Muscle of leg (tissue), 11 donors: ENCODE measurements around the gene ANKRD18B. TPM values are rescaled to one million over a fixed set of nuclear protein-coding genes. Genes with fewer than 3 reads are reported as not detected.
A peak's percentile ranks its signal among the peaks of the same experiment; 100 is the strongest.
"Not testable (repeated sequence)": the region's sequence is repeated elsewhere in the genome, so short reads cannot be mapped to it uniquely, and the experiment has no call there.

Experiments used
- DNase-seq: peaks from one replicate; pipeline ENCODE4 v3.0.0; 2013
- H3K27ac ChIP-seq: one replicate; pipeline ENCODE4 v1.5.1; 2013; ENCODE audit warnings: mild to moderate bottlenecking, low read length, control low read depth
- H3K27me3 ChIP-seq: one replicate; pipeline ENCODE4 v1.6.1; 2013; ENCODE audit warnings: low read length; ENCODE audit not compliant: control insufficient read depth, insufficient read depth
- H3K36me3 ChIP-seq: one replicate; pipeline ENCODE4 v1.6.1; 2013; ENCODE audit warnings: low read length; ENCODE audit not compliant: control insufficient read depth, insufficient read depth
- H3K4me1 ChIP-seq: one replicate; pipeline ENCODE4 v1.6.1; 2013; ENCODE audit warnings: low read length; ENCODE audit not compliant: control insufficient read depth, insufficient read depth
- H3K4me3 ChIP-seq: one replicate; pipeline ENCODE4 v1.5.1; 2013; ENCODE audit warnings: low read length, control low read depth
- H3K9me3 ChIP-seq: replicated peaks from 2 replicates; pipeline ENCODE4 v1.6.1; 2013; ENCODE audit warnings: low read depth, low read length; ENCODE audit not compliant: control insufficient read depth
- WGBS: methylation state at CpG from one replicate; pipeline ENCODE4 v1.1.5; 2013; ENCODE audit warnings: missing lambda C conversion rate; ENCODE audit not compliant: insufficient coverage; 5-methylcytosine and 5-hydroxymethylcytosine counted together
- polyA plus RNA-seq, 8 donors: library from polyadenylated mRNA; unstranded; fragments of 120-200 nt; gene quantifications; one replicate each; pipeline versions ENCODE4 v1.2.1 to v1.2.3, GENCODE V29; 2013; ENCODE audit warnings: inconsistent platforms in 1 of 8, low replicate concordance in 1 of 8; ENCODE audit not compliant: insufficient read length in 8 of 8, insufficient read depth in 1 of 8
- total RNA-seq: library from RNA; stranded (reverse); fragments of 120-200 nt; gene quantifications from one replicate; pipeline ENCODE4 v1.2.4, GENCODE V29; 2013

Gene ANKRD18B
- total and polyA plus RNA-seq, 9 donors: 0.12 to 2.7 (median 0.31) TPM; not detected in 1

DNA sequence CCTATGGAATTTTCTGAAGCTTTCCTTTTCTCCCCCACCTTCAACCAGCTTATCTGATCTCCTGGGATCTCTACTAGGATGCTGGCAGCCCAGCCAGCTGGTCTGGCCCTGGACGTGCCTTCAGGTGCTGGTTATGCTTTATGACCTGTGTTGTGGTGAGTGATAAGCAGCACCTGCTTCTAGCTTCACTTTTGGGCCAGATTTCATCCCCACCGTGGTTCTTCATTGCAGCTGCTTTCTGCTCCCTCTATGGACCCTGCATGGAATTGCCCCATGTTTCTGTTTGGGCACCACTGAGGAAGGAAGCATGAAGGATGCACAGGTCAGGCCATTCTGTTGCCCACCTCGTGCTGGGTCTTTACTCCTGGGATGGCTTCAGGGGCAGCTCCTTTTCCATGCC, 80.2 kb downstream of the ANKRD18B start:
- H3K9me3 ChIP-seq, H3K27ac ChIP-seq, H3K27me3 ChIP-seq, DNase-seq, H3K4me3 ChIP-seq, H3K36me3 ChIP-seq, H3K4me1 ChIP-seq: not testable (repeated sequence)
- WGBS: 0% methylated on average over 1 of the region's 3 CpGs

DNA sequence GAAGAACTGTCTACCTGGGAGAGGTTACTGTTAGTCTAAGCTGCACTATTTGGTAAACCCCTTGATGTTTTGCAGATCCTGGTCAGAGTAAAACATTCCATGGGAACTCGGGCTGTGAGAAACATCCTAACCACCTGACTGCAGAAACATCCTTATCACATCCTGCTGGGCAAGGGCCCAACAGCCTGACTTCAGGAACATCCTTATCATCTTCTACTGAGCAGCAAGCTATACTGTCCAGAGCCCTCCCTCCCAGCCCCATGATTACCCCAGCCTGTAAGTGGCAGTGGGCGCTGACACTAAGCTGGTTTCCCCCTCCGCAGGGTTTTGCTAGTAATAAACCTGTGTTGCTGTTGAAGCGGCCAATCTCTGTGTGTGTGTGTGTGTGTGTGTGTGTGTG, 80.9 kb downstream of the ANKRD18B start:
- H3K9me3 ChIP-seq, H3K27ac ChIP-seq, H3K27me3 ChIP-seq, H3K4me1 ChIP-seq, DNase-seq, H3K36me3 ChIP-seq, H3K4me3 ChIP-seq: not testable (repeated sequence)
- no CpG with 5 or more reads among the region's 4 CpGs for WGBS

DNA sequence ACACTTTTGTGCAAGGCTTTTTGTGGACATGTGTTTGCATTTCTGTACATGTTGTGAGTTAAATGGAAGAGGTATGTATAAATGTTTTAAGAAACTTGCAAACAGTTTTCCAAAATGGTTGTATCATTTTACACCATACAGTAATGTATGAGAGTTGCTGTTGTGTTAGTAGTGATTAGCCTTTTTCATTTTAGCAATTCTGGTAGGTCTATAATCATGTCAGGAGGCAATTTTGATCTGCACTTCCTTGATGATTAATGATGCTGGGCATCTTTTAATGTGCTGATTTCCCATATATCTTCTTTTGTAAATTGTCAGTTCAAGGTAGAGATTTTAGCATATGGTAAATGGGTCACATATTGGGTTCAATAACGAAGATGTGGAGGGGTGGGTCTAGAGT, 87.3 kb downstream of the ANKRD18B start:
- Histone ChIP-seq H3K9me3 (no peaks in the 10 kb centered on the region), H3K27ac (no peak overlapping the region), H3K27me3 (no peaks in the 10 kb centered on the region), H3K4me1 (no peaks in the 10 kb centered on the region), H3K4me3 (no peak overlapping the region), H3K36me3 (no peaks in the 10 kb centered on the region)
- no peak for DNase-seq
- WGBS: 83% methylated on average over 1 of the region's 1 CpG

DNA sequence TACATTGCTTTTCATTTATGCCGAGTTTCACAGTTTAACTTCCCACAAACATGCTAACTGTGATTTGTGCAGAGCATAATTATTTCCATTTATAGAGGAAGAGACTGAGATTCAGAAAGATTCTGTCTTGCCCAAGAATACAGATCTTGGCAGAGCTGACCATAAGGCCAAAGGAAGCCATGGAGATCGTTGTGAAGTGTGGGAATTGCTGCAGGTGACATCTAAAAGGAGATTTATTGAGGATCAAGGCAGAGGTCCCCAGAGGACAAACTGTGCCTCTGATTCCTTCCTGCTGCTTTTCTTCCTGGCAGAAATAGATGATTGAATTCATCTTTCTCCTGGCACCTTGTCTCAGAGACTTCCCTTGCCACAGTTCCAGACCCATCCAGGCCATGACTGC, 88.4 kb downstream of the ANKRD18B start:
- not testable (repeated sequence) for H3K27ac ChIP-seq, H3K4me3 ChIP-seq, DNase-seq, H3K27me3 ChIP-seq, H3K9me3 ChIP-seq, H3K36me3 ChIP-seq, H3K4me1 ChIP-seq
- 20% methylated on average over 1 of the region's 2 CpGs for WGBS

DNA sequence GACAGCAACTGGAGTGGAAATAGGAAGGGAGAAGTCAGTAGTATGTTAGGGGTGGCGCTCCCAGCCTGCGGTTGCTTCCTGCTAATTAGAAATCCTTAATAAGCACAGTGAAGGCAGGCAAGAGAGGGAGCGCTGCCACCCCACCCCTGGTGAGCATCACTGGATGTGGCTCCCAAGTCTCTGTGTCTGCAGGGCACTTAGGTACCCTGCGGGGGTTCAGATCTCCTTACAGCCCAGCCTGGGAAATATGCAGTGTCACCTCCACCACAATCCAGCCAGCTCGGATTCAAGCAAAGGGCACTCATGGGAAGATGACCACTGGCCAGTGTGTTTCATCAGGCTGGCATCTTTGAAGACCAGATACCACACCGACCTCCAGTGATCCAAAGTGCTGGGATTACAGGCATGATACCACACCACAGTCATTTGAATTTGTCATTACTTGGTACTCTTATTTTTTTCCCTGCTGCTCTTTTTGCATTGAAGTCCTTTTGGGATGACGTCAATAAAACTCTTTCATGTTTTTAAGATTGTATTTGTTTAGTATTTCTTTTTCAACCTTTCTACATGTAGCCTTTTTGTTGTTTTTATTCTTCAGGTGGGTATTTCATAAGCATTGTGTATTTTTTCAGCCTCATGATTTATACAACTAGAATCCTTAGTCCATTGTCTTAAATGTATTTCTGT, 90.1 kb downstream of the ANKRD18B start:
- Histone ChIP-seq H3K27me3 (no peaks in the 10 kb centered on the region), H3K9me3 (no peaks in the 10 kb centered on the region), H3K4me1 (no peaks in the 10 kb centered on the region), H3K4me3 (no peak overlapping the region), H3K27ac (no peak overlapping the region), H3K36me3 (no peaks in the 10 kb centered on the region)
- WGBS: 92% methylated on average over 5 of the region's 7 CpGs
- no peak for DNase-seq

DNA sequence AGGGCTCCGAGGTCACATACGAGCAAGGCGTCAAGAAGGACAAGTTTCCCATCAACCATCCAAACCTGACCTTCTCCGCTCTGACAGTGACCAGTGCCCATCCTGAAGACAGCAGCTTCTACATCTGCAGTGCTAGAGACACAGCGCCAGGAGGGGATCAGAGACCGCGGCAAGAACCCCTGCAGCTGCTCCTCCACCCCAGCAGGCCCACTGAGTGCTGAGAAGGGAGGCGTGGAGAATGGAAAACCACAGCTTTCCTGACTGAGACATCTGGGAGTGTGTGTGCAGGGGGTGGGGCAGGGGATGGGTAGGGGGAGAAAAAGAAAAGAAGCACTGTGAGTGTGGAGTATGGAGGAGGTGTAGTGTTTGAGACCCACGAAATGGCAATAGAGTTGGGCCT, 94.3 kb downstream of the ANKRD18B start:
- not testable (repeated sequence) for DNase-seq, H3K36me3 ChIP-seq, H3K27ac ChIP-seq, H3K4me3 ChIP-seq, H3K9me3 ChIP-seq, H3K4me1 ChIP-seq, H3K27me3 ChIP-seq
- WGBS: 83% methylated on average over 8 of the region's 9 CpGs

DNA sequence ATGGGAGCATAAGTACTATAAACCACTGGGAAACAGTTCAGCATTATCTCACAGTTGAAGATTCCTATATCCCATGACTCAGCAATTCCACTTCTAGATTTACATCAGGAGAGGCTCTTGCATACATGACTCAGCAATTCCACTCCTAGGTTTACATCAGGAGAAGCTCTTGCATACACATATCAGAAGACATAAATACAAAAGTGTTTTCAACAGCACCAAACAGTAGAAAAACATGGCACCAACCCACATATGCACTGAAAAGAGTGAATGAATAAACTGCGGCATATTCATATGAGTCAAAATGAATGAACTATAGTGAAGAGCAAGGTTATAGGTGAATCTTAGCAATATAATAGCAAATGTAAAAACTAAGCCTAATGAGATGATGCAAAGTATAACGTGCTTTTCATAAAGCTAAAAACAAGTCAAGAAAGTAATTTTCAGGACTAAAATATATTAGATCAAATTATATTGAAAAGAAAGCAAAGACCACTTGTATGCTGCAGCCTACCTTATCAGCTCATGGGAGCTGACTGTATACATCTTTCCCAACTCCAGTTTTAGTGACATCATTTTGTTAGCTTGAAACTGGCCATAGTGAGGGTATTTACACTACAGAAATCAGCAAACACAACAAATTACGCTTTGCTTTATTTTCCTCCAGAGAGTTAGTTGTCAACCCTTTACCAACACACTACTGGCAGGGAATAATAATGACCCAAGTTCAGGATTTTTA, 95.8 kb downstream of the ANKRD18B start:
- H3K4me1 ChIP-seq: peaks cover 9% of the 10 kb centered on the region
- H3K4me3 ChIP-seq: no peak overlapping the region
- no peaks in the 10 kb centered on the region for H3K9me3 ChIP-seq
- no peaks in the 10 kb centered on the region for H3K36me3 ChIP-seq
- WGBS: no CpG with 5 or more reads among the region's 3 CpGs
- H3K27ac ChIP-seq: no peak overlapping the region
- H3K27me3 ChIP-seq: peaks cover 2% of the 10 kb centered on the region
- DNase-seq: peak; percentile 70

DNA sequence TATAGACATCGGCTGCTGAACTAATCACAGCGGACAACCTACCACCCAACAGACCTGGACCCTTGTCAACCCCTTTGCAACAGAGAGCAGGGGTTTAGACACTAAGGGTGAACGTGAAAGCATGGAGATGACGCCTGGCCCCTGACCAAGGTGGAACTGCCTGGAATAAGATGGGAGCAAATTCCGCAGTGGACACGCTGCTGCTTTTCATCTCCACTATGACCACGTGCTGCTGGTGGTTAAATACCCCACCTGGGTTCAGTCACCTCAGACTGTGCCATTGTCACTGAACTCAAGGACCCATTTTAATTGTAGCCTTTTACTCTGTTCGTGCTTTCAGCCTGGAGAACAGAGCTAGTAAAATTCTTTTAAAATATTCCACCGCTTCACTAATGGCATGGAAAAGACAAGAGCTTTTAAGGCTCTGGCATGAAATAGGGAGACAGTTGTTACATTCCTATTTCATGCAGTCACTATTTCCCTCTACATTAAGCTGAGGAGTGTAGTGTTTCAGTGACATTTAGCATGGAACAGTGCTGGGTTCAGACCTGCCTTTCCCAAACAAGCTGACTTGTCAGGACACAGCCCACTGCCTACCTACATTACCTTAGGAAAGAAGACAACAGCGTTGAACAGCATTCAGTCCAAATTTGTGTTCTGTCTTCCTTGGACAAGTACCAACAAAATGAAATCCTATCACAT, 96.8 kb downstream of the ANKRD18B start:
- H3K4me1 ChIP-seq: peaks cover 9% of the 10 kb centered on the region
- no peaks in the 10 kb centered on the region for H3K9me3 ChIP-seq
- no peaks in the 10 kb centered on the region for H3K36me3 ChIP-seq
- no peak overlapping the region for H3K4me3 ChIP-seq
- DNase-seq: peak; percentile 84
- WGBS: 50% methylated on average over 5 of the region's 10 CpGs
- peaks cover 2% of the 10 kb centered on the region for H3K27me3 ChIP-seq
- peak overlapping the region; percentile 87 for H3K27ac ChIP-seq
